B cell (primary cell): ENCODE results near the gene PTGES3L. TPM values are rescaled to one million over a fixed set of nuclear protein-coding genes. Genes with fewer than 3 reads are reported as not detected.

ENCODE experiments used
- ATAC-seq: fragments of 200-7000 bp; cut with Tn5 transposase; one replicate; pipeline ENCODE4 v1.10.0; 2021; ENCODE audit warnings: low read depth, mild to moderate bottlenecking, moderate number of reproducible peaks, moderate library complexity
- CTCF ChIA-PET: fragments of 350-600 bp; sonication (Branson Sonifier 250); formaldehyde crosslinking; loops from one replicate; lab custom pipeline; 2021; ENCODE audit warnings: antibody characterized with exemption, inconsistent platforms; lab: Charles Lee
- POLR2A ChIA-PET: fragments of 350-600 bp; sonication (Branson Sonifier 250); formaldehyde crosslinking; loops from one replicate; lab custom pipeline; 2021; ENCODE audit warnings: antibody characterized with exemption; lab: Charles Lee
- DNase-seq: peaks from one replicate; pipeline ENCODE4 v3.0.0; 2013
- H2AFZ ChIP-seq: 2 replicates; pipeline ENCODE4 v1.6.1; 2012; ENCODE audit warnings: mild to moderate bottlenecking, low read depth, low read length; ENCODE audit not compliant: insufficient read depth, poor library complexity, severe bottlenecking
- H3K27ac ChIP-seq, 2 donors: 1 replicate in 1 of 2; 2 replicates in 1 of 2; pipeline ENCODE4 v1.5.1; 2012 to 2013; ENCODE audit warnings: low read length in 2 of 2, mild to moderate bottlenecking in 2 of 2, moderate library complexity in 1 of 2
- H3K27me3 ChIP-seq, 4 experiments: fragments of 200-600 bp in 1 of 4; sonication (generic) in 1 of 4; replicated peaks in 1 of 4; 1 replicate in 2 of 4; 2 replicates in 2 of 4; pipeline versions ENCODE4 v1.6.1 to v1.7.0; 2013 to 2016; ENCODE audit warnings: low read length in 3 of 4, mild to moderate bottlenecking in 2 of 4, mixed read lengths in 1 of 4, moderate library complexity in 1 of 4; ENCODE audit not compliant: insufficient read depth in 4 of 4, control insufficient read depth in 3 of 4; ENCODE audit errors: control extremely low read depth in 1 of 4
- H3K36me3 ChIP-seq, 2 experiments: replicated peaks in 1 of 2; 1 replicate in 1 of 2; 2 replicates in 1 of 2; pipeline versions ENCODE4 v1.6.1 to v1.7.1; 2013; ENCODE audit warnings: low read length in 1 of 2; ENCODE audit not compliant: insufficient read depth in 2 of 2, control insufficient read depth in 1 of 2; ENCODE audit errors: control extremely low read depth in 1 of 2, extremely low read depth in 1 of 2
- H3K4me1 ChIP-seq, 2 donors: fragments of 200-600 bp in 1 of 2; sonication (generic) in 1 of 2; 1 replicate in 1 of 2; 2 replicates in 1 of 2; pipeline versions ENCODE4 v1.5.1 to v1.6.1; 2013 to 2017; ENCODE audit warnings: low read length in 2 of 2; ENCODE audit not compliant: control insufficient read depth in 2 of 2, insufficient read depth in 2 of 2
- H3K4me2 ChIP-seq: replicated peaks from 2 replicates; pipeline ENCODE3; 2012; ENCODE audit warnings: mild to moderate bottlenecking, low read depth, low read length; ENCODE audit not compliant: poor library complexity, severe bottlenecking
- H3K4me3 ChIP-seq, 5 experiments: fragments of 200-600 bp in 1 of 5; sonication (generic) in 1 of 5; 1 replicate in 3 of 5; 2 replicates in 2 of 5; pipeline versions ENCODE4 v1.5.1 to v1.7.0; 2011 to 2016; ENCODE audit warnings: low read length in 4 of 5, mild to moderate bottlenecking in 4 of 5, low read depth in 2 of 5, control low read depth in 1 of 5, moderate library complexity in 1 of 5; ENCODE audit not compliant: insufficient read depth in 1 of 5; ENCODE audit errors: control extremely low read depth in 1 of 5, extremely low read depth in 1 of 5
- H3K79me2 ChIP-seq: fragments of 200-600 bp; sonication (generic); one replicate; pipeline ENCODE4 v1.6.0; 2016; ENCODE audit warnings: low read length; ENCODE audit not compliant: control insufficient read depth, insufficient read depth
- H3K9ac ChIP-seq: fragments of 200-600 bp; sonication (generic); 2 replicates; pipeline ENCODE4 v1.6.1; 2017; ENCODE audit warnings: mild to moderate bottlenecking, low read length, moderate library complexity
- H3K9me3 ChIP-seq, 3 donors: one replicate each; pipeline versions ENCODE4 v1.6.1 to v1.7.1; 2013; ENCODE audit warnings: low read length in 2 of 3; ENCODE audit not compliant: control insufficient read depth in 2 of 3, insufficient read depth in 1 of 3; ENCODE audit errors: control extremely low read depth in 1 of 3
- H4K20me1 ChIP-seq: 2 replicates; pipeline ENCODE4 v1.6.0; 2012; ENCODE audit warnings: mild to moderate bottlenecking, low read length; ENCODE audit not compliant: insufficient read depth, control insufficient read depth, poor library complexity, severe bottlenecking
- H3K27ac Mint-ChIP-seq: one replicate; pipeline ENCODE4 v1.8.0; 2021; ENCODE audit warnings: mixed read lengths
- H3K27me3 Mint-ChIP-seq: one replicate; pipeline ENCODE4 v1.8.0; 2021; ENCODE audit warnings: mixed read lengths
- H3K4me1 Mint-ChIP-seq: one replicate; pipeline ENCODE4 v1.8.0; 2021; ENCODE audit warnings: mixed read lengths
- H3K4me3 Mint-ChIP-seq: one replicate; pipeline ENCODE4 v1.8.0; 2021; ENCODE audit warnings: mixed read lengths
- H3K9me3 Mint-ChIP-seq: one replicate; pipeline ENCODE4 v1.8.0; 2022; ENCODE audit warnings: mixed read lengths; ENCODE audit not compliant: insufficient read depth
- CTCF ChIP-seq: fragments of 200-600 bp; IDR thresholded peaks from one replicate; pipeline ENCODE4 v1.8.0; 2022; ENCODE audit warnings: antibody characterized with exemption, mild to moderate bottlenecking
- EZH2 ChIP-seq: IDR thresholded peaks from 2 replicates; pipeline ENCODE4 v1.6.1; 2012; ENCODE audit warnings: borderline replicate concordance, low read depth, mild to moderate bottlenecking, moderate library complexity, low read length; ENCODE audit not compliant: insufficient read depth, poor library complexity, severe bottlenecking
- WGBS: methylation state at CpG from one replicate; pipeline ENCODE4 v1.1.5; 2013; ENCODE audit warnings: missing lambda C conversion rate; ENCODE audit not compliant: insufficient coverage; 5-methylcytosine and 5-hydroxymethylcytosine counted together
- intact Hi-C: fragments of 100-400 bp; cut with micrococcal nuclease; formaldehyde crosslinking; loops from one replicate; pipeline ENCODE4 v1.10.0; 2022
- polyA plus RNA-seq: library from polyadenylated mRNA; depleted of rRNA; stranded (reverse); fragments of >200 nt; gene quantifications from 2 replicates; pipeline ENCODE4 v1.2.3, GENCODE V29; 2012
- total RNA-seq, 2 donors: library from RNA; stranded (reverse); fragments of 120-200 nt in 1 of 2; gene quantifications; 1 replicate in 1 of 2; 2 replicates in 1 of 2; pipeline versions ENCODE4 v1.2.3 to v1.2.4, GENCODE V29; 2013 to 2022

PTGES3L gene
- total and polyA plus RNA-seq, 2 donors (not counting 1 experiment from before 2014, with no cell fraction given), result 0.94 to 1.0 TPM

DNA sequence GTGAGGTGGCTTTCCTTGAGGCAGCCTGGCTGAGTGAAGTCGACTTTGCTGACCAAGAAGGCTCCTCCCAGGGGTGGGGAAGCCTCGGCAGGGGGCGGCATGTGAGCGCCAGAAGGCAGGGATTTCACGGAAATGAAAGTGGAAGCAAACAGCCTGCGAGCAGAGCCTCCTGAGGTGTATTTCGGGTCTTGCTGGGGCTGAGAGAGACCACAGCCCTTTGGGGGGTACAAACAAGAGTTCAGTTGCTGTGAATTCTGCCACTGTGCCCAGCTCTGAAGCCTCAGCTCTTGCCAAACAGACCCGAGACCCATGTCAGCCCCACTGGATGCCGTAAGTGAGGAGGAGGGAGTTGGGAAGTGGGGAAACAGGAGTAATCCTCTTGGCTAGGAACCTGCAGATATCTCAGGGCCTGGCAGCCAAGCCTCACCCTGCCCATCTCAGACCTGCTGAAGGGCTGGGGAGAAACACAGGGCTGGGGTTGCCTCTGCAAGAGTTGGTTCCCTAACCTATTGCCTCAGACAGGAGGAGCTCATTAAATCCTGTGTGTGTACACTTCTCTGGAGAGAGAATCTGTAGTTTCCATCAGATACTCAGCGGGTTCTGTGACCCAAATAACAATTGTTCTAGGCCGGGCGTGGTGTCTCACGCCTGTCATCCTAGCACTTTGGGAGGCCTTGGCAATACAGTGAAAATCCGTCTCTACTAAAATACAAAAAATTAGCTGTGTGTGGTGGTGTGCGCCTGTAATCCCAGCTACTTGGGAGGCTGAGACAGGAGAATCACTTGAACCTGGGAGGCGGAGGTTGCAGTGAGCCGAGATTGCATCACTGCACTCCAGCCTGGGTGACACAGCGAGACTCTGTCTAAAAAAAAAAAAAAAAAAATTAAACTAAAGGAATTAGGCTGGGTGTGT, 27.0 kb upstream of the PTGES3L start, which contains the start of gene IFI35:
Gene IFI35, plus strand, starts transcription at position 146 of the 913 bp plus-strand sequence. Its CDS starts 164 bp downstream, at position 310.
- H3K27me3 ChIP-seq, result no peaks in the 10 kb centered on the region
- no peaks in the 10 kb centered on the region for H3K9me3 ChIP-seq
- Mint-ChIP-seq H3K4me3 (peak within 1 kb of the TSS; percentile 100), H3K9me3 (no peaks in the 10 kb centered on the region), H3K27me3 (no peaks in the 10 kb centered on the region), H3K27ac (peak within 1 kb of the TSS; percentile 100), H3K4me1 (peaks cover 16% of the 10 kb centered on the region)
- ATAC-seq (peak; percentile 99), DNase-seq (peak; percentile 89)
- POLR2A ChIA-PET, result interaction anchor here (0.7 to 2.2 kb wide), 6 partner anchors 9 to 477 kb away, joined by 3 to 13 read pairs (median 3); partner anchors contain the start of genes DHX8 and RPL27
- peak within 1 kb of the TSS; percentile 85 for H3K9ac ChIP-seq
- peak within 1 kb of the TSS; percentile 73 to 91 (median 82) for H3K4me3 ChIP-seq
- peaks cover 0 to 32% of the 10 kb centered on the region in 2 experiments for H3K36me3 ChIP-seq
- H3K79me2 ChIP-seq, result peaks cover 37% of the 10 kb centered on the region
- 15% methylated on average over 13 of the region's 18 CpGs for WGBS
- CTCF ChIA-PET, result interaction anchor here (0.6 to 3.1 kb wide), 13 partner anchors 9 to 477 kb away, joined by 3 to 28 read pairs (median 4); partner anchors contain the start of genes DHX8, RND2 and RPL27
- peaks cover 8 to 13% of the 10 kb centered on the region in 2 donors for H3K4me1 ChIP-seq
- H3K4me2 ChIP-seq, result peak within 1 kb of the TSS; percentile 86
- intact Hi-C loops, result loop anchor here (1.0 to 2.0 kb wide), 7 partner anchors 9 to 381 kb away; partner anchors contain the start of genes BRCA1, RPL27 and TMEM106A
- TF ChIP-seq EZH2, result no peak
- TF ChIP-seq CTCF, result peak; percentile 64
- peak within 1 kb of the TSS; percentile 90 for H2AFZ ChIP-seq
- H3K27ac ChIP-seq, result peak within 1 kb of the TSS; percentile 83 to 93
- no peaks in the 10 kb centered on the region for H4K20me1 ChIP-seq
